ENCODE measurements around the gene NAT8.

- TF ChIP-seq CTCF (optimal IDR thresholded peaks at IDR 0.05 in 1 of 3, IDR thresholded peaks at IDR 0.05 in 1 of 3, conservative IDR thresholded peaks at IDR 0.05 in 1 of 3; ENCODE audit: extremely low read depth in 1 of 3, insufficient read depth in 2 of 3, low read length in 3 of 3) = no peak
- TF ChIP-seq EZH2 (IDR thresholded peaks at IDR 0.05; ENCODE audit: low read length) = no peak
Observed at GRCh38 chr2:73640946-73641766, 1.1 kb downstream of the NAT8 start.
